ENCODE results near the gene SVEP1.

- TF ChIP-seq CTCF (conservative IDR thresholded peaks at IDR 0.05; ENCODE audit: low read depth, low read length) (no peak), EZH2phosphoT487 (IDR thresholded peaks at IDR 0.05; ENCODE audit: borderline replicate concordance, low read length) (no peak)
Measured at GRCh38 chr9:110532908-110533665, 46.5 kb downstream of the SVEP1 start.
